ENCODE results near the gene PLA2G4C.

DNA sequence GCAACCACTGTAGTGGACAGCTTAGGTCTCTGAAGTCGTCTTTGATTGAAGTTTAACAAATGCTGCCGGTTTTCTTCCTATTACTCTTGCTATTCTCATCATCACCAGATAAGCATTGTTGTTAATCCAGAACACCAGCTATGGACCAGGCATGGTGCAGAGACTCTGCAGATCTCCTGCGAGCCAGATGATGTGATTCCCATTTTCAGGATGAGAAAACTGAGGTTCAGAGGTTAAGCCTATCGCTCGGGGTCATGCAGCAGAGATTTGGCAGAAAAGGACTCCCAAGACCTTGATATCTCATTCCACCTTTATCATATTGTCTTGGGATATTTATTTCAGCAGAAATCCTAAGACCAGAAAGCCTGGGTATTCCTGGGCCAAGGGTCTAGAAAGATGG is 50.2 kb downstream of the PLA2G4C start:
- TF ChIP-seq, protein P1, sequence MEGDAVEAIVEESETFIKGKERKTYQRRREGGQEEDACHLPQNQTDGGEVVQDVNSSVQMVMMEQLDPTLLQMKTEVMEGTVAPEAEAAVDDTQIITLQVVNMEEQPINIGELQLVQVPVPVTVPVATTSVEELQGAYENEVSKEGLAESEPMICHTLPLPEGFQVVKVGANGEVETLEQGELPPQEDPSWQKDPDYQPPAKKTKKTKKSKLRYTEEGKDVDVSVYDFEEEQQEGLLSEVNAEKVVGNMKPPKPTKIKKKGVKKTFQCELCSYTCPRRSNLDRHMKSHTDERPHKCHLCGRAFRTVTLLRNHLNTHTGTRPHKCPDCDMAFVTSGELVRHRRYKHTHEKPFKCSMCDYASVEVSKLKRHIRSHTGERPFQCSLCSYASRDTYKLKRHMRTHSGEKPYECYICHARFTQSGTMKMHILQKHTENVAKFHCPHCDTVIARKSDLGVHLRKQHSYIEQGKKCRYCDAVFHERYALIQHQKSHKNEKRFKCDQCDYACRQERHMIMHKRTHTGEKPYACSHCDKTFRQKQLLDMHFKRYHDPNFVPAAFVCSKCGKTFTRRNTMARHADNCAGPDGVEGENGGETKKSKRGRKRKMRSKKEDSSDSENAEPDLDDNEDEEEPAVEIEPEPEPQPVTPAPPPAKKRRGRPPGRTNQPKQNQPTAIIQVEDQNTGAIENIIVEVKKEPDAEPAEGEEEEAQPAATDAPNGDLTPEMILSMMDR (IDR thresholded peaks at IDR 0.05; ENCODE audit: insufficient read depth, low read depth, low read length): no peak
- no peak for TF ChIP-seq EZH2 (IDR thresholded peaks at IDR 0.05; ENCODE audit: insufficient read depth, low read length)

Data from astrocyte (in vitro differentiated cells and primary cell).